GM18517 (cell line): ENCODE results near the gene PRPF18.

Experiments
- ATAC-seq: cut with Tn5 transposase; IDR thresholded peaks from one replicate; pipeline ENCODE4 v1.9.1; 2021; ENCODE audit warnings: mild to moderate bottlenecking, moderate library complexity; ENCODE audit not compliant: unreplicated experiment

Gene PRPF18

GRCh38 chr10:13665516-13666262 is 78.9 kb downstream of the PRPF18 start:
- ATAC-seq: no peak

DNA sequence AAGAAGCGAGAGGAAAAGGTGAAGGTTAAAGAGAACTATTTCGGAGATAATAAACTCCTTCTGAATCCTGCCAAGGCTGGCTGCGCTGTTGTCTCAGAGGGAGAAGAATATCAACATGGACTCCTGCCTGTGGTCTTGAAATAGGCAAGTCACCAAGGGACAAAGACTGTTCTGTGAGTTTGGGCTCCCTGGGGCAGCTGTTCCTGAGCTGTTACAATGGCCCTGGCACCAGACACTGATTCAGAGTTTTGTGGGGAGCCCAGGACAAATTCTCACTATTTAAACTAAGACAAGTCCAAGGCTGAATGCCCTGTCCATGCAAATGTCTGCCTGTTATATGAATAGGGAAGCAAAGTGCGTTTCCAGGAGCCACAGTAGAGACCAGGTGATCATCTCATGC is 81.4 kb downstream of the PRPF18 start:
- ATAC-seq: no peak

DNA sequence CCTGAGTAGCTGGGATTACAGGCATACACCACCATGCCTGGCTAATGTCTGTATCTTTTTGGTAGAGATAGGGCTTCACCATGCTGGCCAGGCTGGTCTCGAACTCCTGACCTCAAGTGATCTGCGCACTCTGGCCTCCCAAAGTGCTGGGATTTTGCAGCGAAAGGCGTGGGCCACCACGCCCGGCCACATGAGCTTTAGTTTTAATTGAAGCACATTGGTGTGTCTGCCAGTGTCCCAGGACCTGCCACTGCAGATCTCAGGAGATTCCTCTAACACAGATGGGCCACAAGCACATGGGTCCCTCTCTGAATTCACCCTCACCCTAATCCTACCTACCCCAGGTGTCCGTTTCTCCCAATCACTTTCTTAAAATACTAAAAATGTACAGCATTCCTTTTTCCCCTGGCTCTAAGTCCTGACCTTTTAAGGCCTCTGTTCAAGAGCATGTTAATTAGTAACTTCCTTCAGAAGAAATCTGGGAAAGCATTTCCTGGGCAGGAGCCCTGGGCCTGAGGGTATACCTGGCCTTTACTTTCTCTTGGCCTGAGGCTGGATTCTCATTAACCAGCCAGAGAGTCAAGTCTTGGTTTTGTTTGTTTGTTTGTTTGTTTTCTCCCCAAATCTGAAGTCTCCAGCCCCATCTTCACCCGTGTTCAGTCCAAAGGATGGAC is 82.6 kb downstream of the PRPF18 start:
- no peak for ATAC-seq

GRCh38 chr10:13669901-13670300 is 83.1 kb downstream of the PRPF18 start:
- no peak for ATAC-seq

DNA sequence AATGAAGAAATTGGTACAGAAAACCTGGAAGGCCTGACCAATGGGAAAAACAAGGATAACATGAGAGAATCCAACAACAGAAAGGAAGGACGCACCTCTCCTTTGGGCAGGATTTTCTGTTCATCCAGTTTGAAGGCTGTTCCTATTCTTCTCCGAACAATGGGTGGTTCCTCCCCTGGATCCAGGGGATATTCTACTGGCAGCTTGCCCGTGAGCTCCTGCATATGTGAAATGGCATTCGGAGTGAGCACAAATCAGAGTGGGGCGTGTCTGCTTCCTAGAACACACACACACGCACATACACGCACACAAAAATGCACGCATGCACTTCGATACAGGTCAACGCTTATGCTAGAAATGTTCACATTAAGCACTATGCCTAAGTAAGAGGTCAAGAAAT is 83.5 kb downstream of the PRPF18 start:
- no peak for ATAC-seq

DNA sequence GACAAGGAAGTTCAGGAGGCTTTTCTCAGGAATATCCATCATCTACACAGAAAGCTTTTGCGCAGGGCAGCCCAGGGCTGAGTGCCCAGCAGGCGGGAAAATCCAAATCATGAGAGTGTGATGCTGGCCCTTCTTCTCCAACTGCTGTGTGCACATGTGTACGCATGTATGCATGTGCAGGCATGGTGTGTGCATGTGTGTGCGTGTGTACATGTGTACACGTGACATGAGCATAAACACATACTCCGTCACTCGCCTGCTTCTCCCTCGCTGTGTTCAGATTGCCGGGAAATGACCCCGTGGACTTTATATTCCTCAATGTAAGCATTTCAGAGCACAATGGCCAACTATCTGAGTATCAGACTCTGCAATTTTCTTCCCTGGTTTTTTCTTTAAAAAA is 85.1 kb downstream of the PRPF18 start:
- no peak for ATAC-seq

DNA sequence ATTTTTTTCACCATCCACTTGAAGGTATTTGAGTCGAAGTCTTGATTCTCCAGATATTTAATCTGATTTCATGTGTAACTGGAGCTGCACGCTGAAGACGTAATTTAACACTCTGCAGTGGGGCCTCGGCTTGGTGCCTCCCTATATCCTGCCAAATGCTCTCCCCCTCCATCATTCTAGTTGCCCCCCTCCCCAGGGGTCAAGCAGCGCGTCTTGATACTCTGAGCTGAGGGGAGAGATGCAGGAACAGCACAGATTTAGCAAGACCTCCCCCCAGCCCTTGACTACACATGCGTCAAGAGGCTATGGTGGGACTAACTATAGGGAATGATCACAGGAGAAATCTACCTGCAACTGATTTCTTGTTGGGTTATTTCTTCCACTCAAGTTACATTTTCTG is 85.8 kb downstream of the PRPF18 start:
- ATAC-seq: no peak

GRCh38 chr10:13673156-13673555 is 86.4 kb downstream of the PRPF18 start:
- no peak for ATAC-seq

DNA sequence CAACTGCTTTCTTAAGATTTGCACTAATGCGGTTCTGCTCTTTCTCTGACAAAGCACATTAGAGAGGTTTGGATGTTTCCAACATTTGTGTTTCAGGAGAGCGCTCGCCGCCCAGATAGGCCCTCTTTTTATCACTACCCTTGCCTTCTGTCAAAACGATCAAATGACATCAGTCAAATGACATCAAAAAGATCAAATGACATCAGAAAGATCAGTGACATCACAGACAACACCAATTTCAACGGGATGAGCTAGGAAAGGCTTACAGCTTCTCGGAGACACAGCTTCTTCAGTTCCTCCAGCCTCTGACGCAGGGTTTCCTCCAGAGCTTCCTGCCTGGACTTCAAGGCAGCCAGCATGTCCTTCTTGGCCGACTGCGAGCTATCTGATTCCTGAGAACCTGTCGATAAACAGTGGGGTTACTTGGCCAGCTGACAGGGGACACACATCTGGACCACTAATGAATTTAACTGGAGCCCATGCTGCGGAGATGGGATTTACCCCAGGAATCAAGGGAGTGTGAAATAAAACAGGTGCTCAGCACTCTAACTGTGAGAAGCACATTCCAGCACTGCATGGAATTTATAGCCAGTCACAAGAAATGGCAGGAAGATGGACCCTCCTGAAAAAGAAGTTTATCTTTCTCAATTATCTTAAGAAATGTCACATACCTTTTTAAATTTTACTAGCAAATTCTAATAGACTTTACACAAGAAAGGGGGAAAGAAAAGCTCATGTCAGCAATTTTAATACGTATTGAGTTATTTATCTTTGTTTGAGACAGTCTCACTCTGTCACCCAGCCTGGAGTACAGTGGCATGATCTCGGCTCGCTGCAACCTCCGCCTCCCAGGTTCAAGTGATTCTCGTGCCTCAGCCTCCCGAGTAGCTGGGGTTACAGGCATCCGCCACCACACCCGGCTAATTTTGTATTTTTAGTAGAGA is 88.2 kb downstream of the PRPF18 start:
- ATAC-seq: no peak

DNA sequence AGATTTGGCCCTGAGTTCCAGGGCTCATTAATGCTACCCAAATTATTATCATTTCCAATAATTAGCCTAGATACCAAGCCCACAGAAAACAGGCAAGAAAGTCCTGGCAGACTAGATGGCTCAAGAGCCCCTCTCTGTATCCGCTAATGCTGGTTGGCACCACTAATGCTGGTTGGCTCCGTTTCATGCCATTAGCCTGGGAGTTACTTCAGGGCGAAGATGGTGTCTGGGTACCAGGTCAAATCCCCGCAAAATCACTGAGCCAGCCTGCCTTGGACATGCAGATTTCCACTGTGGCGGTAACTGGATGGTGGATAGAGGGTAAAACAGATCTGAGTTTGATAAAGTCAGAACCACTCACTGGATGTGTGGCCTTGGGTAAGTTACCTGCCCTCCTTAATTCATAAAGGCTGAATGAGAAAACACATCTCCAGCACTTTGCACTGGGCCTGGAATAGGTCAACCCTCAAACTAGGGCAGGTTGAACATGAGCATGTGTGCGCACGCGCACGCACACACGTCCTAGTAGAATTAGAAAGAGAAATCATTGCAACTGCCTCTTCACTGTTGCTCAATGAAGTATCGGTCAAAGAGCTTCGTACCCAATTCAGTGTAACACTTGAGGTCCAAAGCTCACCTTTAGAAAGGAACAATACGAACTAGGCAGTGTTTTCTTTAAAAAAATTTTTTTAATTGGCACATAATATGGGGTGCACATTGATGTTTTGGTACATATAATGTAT is 91.5 kb downstream of the PRPF18 start:
- no peak for ATAC-seq
